HG02973 (cell line): ENCODE data around the gene SENP1.

Source experiments
- ATAC-seq: cut with Tn5 transposase; IDR thresholded peaks from one replicate; pipeline ENCODE4 v1.9.1; 2021; ENCODE audit warnings: moderate library complexity; ENCODE audit not compliant: unreplicated experiment

The SENP1 gene

GRCh38 chr12:48068457-48068856, 37.4 kb downstream of the SENP1 start:
- ATAC-seq, result no peak

DNA sequence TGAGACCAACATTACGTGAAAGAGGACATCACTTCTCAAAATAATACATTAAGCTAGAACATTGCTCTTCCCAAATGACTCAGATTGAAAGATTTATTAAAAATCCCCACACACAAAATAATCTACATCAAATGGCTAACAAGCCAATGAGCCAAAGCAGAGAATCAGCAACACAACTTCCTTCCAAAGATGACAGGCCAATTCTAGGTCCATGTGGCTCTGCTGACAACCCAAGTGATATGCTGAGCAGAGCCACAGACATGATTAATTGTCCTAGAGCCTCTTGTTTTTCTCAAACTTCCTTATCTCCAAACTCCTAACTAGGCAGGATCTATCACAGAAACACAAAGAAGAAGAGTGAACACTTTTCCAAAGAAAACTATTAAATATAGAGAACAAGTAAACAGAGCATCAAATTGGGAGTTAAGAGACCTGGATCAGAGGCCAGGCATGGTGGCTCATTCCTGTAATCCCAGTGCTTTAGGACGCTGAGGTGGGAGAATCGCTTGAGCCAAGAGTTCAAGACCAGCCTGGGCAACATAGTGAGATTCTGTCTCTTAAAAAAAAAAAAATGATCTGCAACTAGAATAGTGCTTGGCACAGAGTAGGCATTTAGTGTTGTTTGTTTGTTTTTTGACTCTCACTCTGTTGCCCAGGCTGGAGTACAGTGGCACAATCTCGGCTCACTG, 38.5 kb downstream of the SENP1 start:
- no peak for ATAC-seq

DNA sequence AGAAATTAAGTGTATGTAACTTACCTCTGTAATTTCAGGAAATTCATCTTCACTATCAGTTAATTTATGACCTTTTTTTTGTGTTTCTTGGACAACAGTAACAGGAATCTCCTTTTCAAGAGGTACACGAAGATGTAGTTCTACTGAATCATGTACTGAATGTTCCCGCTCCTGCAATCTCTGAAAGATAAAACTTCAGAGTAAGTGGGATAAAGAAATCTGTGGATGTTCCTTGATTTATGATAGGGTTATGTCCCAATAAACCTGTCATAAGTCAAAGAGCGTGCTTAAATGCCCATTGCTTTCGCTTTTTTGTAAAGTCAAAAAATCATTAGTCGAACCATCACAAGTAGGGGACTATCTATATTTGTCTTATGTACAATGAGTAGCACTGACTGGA, 40.8 kb downstream of the SENP1 start:
- ATAC-seq, result no peak

DNA sequence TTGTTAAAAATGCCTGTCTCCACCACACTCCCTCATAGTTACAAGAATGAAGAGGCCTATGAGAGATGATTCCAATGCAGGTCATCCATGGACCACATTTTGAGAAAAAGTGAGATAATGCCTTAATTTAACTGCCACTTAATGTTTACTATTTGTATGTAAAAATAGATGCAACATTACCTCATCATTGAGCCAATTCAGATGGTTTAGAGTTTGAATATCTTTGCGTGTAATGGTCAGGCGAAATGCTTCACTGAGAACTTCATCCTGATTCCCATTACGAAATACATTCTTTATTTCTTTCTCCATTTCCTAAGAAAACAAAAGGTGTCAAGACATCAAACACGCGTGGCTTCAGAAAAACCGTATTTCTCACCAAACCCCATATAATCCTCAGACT, 42.3 kb downstream of the SENP1 start:
- ATAC-seq, result no peak

- no peak for ATAC-seq
Observed at GRCh38 chr12:48061938-48062719, 43.8 kb downstream of the SENP1 start.

- no peak for ATAC-seq
Observed at GRCh38 chr12:48060474-48060873, 45.4 kb downstream of the SENP1 start.

DNA sequence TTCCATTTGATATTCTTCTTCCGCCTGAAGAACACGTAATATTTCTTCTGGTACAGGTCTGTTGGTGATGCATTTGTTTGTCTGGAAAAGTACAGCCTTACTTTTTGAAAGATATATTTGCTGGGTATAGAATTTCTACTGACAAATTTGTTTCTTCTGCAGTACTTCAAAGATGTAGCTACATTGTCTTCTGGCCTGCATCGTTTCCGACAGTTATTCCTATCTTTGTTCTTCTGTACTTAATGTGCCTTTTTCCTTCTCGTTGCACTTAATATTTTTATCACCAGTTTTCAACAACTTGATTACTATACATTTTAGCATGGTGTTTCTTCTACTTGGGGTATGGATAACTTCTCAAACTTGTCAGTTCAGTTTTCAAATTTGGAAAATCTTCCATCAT, 47.1 kb downstream of the SENP1 start:
- no peak for ATAC-seq

GRCh38 chr12:48054955-48055821, 50.7 kb downstream of the SENP1 start:
- no peak for ATAC-seq

- no peak for ATAC-seq
Observed at GRCh38 chr12:48053883-48054282, 52.0 kb downstream of the SENP1 start.

DNA sequence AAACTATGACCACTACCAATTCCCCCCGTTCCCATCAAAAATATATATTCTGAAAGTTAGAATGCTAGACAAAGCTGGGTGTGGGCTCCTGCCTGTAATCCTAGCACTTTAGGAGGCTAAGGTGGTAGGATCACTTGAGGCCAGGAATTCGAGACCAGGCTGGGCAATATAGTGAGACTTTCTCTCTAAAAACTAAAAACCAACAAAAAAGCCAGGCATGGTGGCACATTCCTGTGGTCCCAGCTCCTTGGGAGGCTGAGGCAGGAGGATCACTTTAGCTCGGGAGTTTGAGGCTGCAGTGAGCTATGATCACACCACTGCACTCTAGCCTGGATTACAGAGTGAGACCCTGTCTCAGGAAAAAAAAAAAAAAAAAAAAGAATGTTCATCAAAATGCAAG, 52.8 kb downstream of the SENP1 start:
- ATAC-seq, result no peak

- ATAC-seq, result no peak
Observed at GRCh38 chr12:48051681-48052080, 54.2 kb downstream of the SENP1 start.

DNA sequence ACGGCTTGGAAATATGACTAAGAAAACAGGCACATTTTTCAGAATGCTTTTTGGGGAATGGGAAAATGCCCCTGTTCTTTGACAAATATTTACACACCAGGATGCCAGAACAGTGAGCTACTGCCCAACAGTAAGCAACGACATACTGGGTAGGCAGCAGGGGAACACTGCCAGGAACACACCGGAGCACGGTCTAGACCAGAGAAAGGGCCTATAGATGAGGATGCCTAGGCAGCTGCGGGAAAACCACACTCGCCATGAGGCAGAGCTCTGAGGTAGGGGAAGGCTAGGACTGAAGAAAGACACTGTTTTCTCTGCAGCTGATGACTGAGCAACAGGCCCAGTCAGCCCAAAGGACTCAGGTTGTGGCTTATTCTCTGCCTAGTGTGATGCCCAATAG, 55.7 kb downstream of the SENP1 start:
- ATAC-seq, result no peak

DNA sequence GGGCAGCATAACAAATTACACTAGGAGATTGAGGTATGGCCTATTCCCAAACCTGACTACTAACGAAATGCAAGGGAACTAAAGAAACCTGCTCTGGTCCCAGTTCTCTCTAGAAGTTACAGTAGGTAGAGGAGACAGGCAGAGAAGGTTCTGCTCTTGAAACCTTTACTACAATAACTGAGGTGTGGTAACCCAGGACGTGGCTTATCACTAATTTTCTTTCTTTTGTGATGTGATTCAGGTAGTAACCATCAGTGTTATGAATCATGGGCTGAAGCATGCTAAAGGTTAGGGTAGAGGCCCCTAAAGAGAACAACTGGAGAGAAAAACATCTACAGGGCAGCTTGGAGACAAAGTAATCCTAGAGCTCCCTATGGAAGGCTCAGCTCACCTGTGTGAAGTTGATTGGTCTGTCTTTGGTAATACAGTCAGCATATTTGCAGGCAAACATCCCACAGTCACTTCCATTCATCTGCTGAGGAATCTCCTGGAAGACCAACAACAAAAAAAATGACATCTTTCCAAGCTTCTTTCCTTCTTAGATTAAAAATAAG, 59.8 kb downstream of the SENP1 start:
- ATAC-seq, result no peak

GRCh38 chr12:48045061-48045846, 60.6 kb downstream of the SENP1 start:
- no peak for ATAC-seq

DNA sequence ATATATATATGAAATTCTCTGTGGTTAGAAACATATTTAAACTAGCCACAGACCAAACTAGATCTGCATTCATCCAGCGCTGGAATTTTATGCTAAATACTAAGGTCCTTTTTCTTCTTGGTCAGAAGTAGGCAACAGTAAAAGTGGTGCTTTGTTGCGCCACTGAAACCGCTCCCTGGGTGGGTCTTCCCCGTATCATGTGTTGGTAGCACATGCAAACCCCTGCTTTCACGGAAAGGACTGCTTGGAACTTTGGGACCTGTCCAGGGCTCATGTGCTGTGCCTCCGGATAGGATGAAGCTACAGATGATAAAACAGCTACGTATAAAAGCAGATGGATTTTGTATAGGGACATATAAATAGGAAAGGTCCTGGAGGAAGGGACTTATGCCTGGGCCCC, 61.5 kb downstream of the SENP1 start:
- no peak for ATAC-seq

GRCh38 chr12:48043771-48044170, 62.1 kb downstream of the SENP1 start:
- ATAC-seq, result no peak

GRCh38 chr12:48041591-48042423, 64.1 kb downstream of the SENP1 start:
- no peak for ATAC-seq

- ATAC-seq, result no peak
Observed at GRCh38 chr12:48040354-48040753, 65.5 kb downstream of the SENP1 start.

- no peak for ATAC-seq
Observed at GRCh38 chr12:48039151-48039550, 66.7 kb downstream of the SENP1 start.

DNA sequence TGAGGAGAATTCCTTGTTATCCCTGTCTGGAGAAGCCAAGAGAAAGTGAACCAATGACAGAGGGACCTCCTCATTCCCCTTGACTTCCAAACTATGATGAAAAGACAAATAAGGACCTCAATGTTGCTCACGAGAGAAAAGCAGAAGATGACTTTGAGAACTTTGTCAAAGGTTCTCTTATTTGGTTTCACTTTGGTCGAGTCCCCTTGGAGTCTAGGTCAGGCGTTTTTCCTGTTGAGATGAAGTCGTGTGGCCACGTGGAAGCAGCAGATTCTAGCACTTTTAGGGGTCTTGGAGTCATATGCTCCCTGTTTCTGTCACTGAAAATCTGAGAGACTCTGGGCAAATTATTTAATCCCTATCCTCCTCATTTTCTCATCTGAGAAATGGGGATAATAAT, 67.8 kb downstream of the SENP1 start:
- no peak for ATAC-seq
